ENCODE results near the gene CD300E. TPM values are rescaled to one million over a fixed set of nuclear protein-coding genes. Genes with fewer than 3 reads are reported as not detected.
A peak's percentile ranks its signal among the peaks of the same experiment; 100 is the strongest.

The CD300E gene, protein sequence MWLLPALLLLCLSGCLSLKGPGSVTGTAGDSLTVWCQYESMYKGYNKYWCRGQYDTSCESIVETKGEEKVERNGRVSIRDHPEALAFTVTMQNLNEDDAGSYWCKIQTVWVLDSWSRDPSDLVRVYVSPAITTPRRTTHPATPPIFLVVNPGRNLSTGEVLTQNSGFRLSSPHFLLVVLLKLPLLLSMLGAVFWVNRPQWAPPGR
- total RNA-seq (not detected in 2 replicates), polyA plus RNA-seq (not detected in 2 replicates), polyA minus RNA-seq (ENCODE audit: low replicate concordance) (not detected in 2 replicates)
- polyA plus RNA-seq (2012), result not detected in 2 replicates

DNA sequence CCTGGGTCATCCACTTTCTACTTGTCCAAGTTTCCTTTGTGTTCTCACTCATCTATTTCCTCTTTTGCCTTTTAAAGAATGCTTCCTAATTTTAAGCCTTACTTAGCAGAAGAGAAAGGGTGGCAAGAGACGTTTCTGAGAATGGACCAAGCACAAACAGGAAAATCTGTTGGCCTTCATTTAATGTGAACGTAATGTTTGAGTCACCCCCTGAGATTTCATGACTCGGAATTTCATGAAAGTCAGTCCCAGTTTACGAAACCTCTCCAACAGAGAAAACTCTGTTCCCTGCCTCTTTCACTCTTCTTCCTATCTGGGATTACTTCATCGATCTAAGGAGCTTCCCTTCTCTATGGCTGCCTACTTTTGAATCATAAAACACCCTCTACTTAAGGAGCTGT lies at the start of gene CD300E:
TSS of gene CD300E (minus strand) at position 46 of the 401 bp plus-strand sequence. CDS start 117 bp downstream, outside the sequence.
- Histone ChIP-seq H3K27ac (ENCODE audit: insufficient read depth, low read length) (no peak within 1 kb of the TSS), H3K27me3 (ENCODE audit: control insufficient read depth, insufficient read depth, low read length) (no peaks in the 10 kb centered on the region), H2AFZ (ENCODE audit: low read length) (no peak within 1 kb of the TSS), H3K9ac (ENCODE audit: insufficient read depth, low read length) (no peak within 1 kb of the TSS), H3K9me3 (ENCODE audit: control insufficient read depth, insufficient read depth, low read depth, low read length) (no peaks in the 10 kb centered on the region), H3K79me2 (ENCODE audit: control insufficient read depth, insufficient read depth, low read length) (no peaks in the 10 kb centered on the region), H3K4me1 (ENCODE audit: control insufficient read depth, extremely low read depth, insufficient read depth, low read length) (no peaks in the 10 kb centered on the region), H3K4me3 (replicated peaks in 1 of 4; ENCODE audit: control extremely low read depth in 1 of 4, insufficient read depth in 1 of 4, low read depth in 3 of 4, low read length in 4 of 4) (no peak within 1 kb of the TSS), H3K4me2 (ENCODE audit: extremely low read depth, insufficient read depth, low read length) (no peak within 1 kb of the TSS), H3K36me3 (ENCODE audit: control insufficient read depth, insufficient read depth, low read length) (no peaks in the 10 kb centered on the region), H4K20me1 (ENCODE audit: control insufficient read depth, extremely low read depth, insufficient read depth, low read length) (no peaks in the 10 kb centered on the region)
- TF ChIP-seq EZH2 (IDR thresholded peaks at IDR 0.05; ENCODE audit: low read length, missing control alignments), result no peak
- TF ChIP-seq, protein P1, sequence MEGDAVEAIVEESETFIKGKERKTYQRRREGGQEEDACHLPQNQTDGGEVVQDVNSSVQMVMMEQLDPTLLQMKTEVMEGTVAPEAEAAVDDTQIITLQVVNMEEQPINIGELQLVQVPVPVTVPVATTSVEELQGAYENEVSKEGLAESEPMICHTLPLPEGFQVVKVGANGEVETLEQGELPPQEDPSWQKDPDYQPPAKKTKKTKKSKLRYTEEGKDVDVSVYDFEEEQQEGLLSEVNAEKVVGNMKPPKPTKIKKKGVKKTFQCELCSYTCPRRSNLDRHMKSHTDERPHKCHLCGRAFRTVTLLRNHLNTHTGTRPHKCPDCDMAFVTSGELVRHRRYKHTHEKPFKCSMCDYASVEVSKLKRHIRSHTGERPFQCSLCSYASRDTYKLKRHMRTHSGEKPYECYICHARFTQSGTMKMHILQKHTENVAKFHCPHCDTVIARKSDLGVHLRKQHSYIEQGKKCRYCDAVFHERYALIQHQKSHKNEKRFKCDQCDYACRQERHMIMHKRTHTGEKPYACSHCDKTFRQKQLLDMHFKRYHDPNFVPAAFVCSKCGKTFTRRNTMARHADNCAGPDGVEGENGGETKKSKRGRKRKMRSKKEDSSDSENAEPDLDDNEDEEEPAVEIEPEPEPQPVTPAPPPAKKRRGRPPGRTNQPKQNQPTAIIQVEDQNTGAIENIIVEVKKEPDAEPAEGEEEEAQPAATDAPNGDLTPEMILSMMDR (conservative IDR thresholded peaks at IDR 0.05 in 1 of 2, IDR thresholded peaks at IDR 0.05 in 1 of 2; ENCODE audit: low read depth in 1 of 2, low read length in 2 of 2), result no peak
- DNase-seq (ENCODE audit: low read depth in 2 of 2), result no peak

GRCh38 chr17:74671031-74671771 lies 47.7 kb upstream of the CD300E start:
- no peak for TF ChIP-seq EZH2 (IDR thresholded peaks at IDR 0.05; ENCODE audit: low read length, missing control alignments)
- TF ChIP-seq, protein P1 (conservative IDR thresholded peaks at IDR 0.05 in 1 of 2, IDR thresholded peaks at IDR 0.05 in 1 of 2; ENCODE audit: low read depth in 1 of 2, low read length in 2 of 2), result no peak
- no peak overlapping the region for H2AFZ ChIP-seq (ENCODE audit: low read length)
- H3K9me3 ChIP-seq (ENCODE audit: control insufficient read depth, insufficient read depth, low read depth, low read length), result no peaks in the 10 kb centered on the region
- H3K36me3 ChIP-seq (ENCODE audit: control insufficient read depth, insufficient read depth, low read length), result no peaks in the 10 kb centered on the region
- no peaks in the 10 kb centered on the region for H3K79me2 ChIP-seq (ENCODE audit: control insufficient read depth, insufficient read depth, low read length)
- H3K27ac ChIP-seq (ENCODE audit: insufficient read depth, low read length), result no peak overlapping the region
- H4K20me1 ChIP-seq (ENCODE audit: control insufficient read depth, extremely low read depth, insufficient read depth, low read length), result no peaks in the 10 kb centered on the region
- DNase-seq (ENCODE audit: low read depth in 2 of 2), result peak; percentile 71 to 72
- H3K4me1 ChIP-seq (ENCODE audit: control insufficient read depth, extremely low read depth, insufficient read depth, low read length), result no peaks in the 10 kb centered on the region
- no peak overlapping the region for H3K9ac ChIP-seq (ENCODE audit: insufficient read depth, low read length)
- no peaks in the 10 kb centered on the region for H3K27me3 ChIP-seq (ENCODE audit: control insufficient read depth, insufficient read depth, low read length)
- no peak overlapping the region for H3K4me3 ChIP-seq (replicated peaks in 1 of 4; ENCODE audit: control extremely low read depth in 1 of 4, insufficient read depth in 1 of 4, low read depth in 3 of 4, low read length in 4 of 4)
- H3K4me2 ChIP-seq (ENCODE audit: extremely low read depth, insufficient read depth, low read length), result no peak overlapping the region

GRCh38 chr17:74670329-74670728 lies 46.8 kb upstream of the CD300E start:
- Histone ChIP-seq H3K79me2 (ENCODE audit: control insufficient read depth, insufficient read depth, low read length) (no peaks in the 10 kb centered on the region), H3K4me1 (ENCODE audit: control insufficient read depth, extremely low read depth, insufficient read depth, low read length) (no peaks in the 10 kb centered on the region), H3K9ac (ENCODE audit: insufficient read depth, low read length) (no peak overlapping the region), H3K36me3 (ENCODE audit: control insufficient read depth, insufficient read depth, low read length) (no peaks in the 10 kb centered on the region), H3K4me2 (ENCODE audit: extremely low read depth, insufficient read depth, low read length) (no peak overlapping the region), H3K4me3 (replicated peaks in 1 of 4; ENCODE audit: control extremely low read depth in 1 of 4, insufficient read depth in 1 of 4, low read depth in 3 of 4, low read length in 4 of 4) (no peak overlapping the region), H3K9me3 (ENCODE audit: control insufficient read depth, insufficient read depth, low read depth, low read length) (no peaks in the 10 kb centered on the region), H4K20me1 (ENCODE audit: control insufficient read depth, extremely low read depth, insufficient read depth, low read length) (no peaks in the 10 kb centered on the region), H3K27ac (ENCODE audit: insufficient read depth, low read length) (no peak overlapping the region), H3K27me3 (ENCODE audit: control insufficient read depth, insufficient read depth, low read length) (no peaks in the 10 kb centered on the region), H2AFZ (ENCODE audit: low read length) (no peak overlapping the region)
- TF ChIP-seq EZH2 (IDR thresholded peaks at IDR 0.05; ENCODE audit: low read length, missing control alignments), result no peak
- TF ChIP-seq, protein P1 (conservative IDR thresholded peaks at IDR 0.05 in 1 of 2, IDR thresholded peaks at IDR 0.05 in 1 of 2; ENCODE audit: low read depth in 1 of 2, low read length in 2 of 2), result no peak
- DNase-seq (ENCODE audit: low read depth in 2 of 2), result no peak

All from fibroblast of lung (primary cell).